Type B pancreatic cell (in vitro differentiated cells): ENCODE measurements around the gene GGT6. TPM values are rescaled to one million over a fixed set of nuclear protein-coding genes. Genes with fewer than 3 reads are reported as not detected.

Experiments used
- DNase-seq: peaks from one replicate; pipeline ENCODE4 v3.0.0; 2021; ENCODE audit warnings: mixed read lengths; ENCODE audit not compliant: unreplicated experiment; ENCODE audit errors: extremely low spot score
- H3K27ac Mint-ChIP-seq: 2 replicates; pipeline ENCODE4 v1.8.0; 2021; ENCODE audit warnings: mild to moderate bottlenecking, mixed read lengths
- H3K27me3 Mint-ChIP-seq: 2 replicates; pipeline ENCODE4 v1.8.0; 2021; ENCODE audit warnings: mixed read lengths
- H3K36me3 Mint-ChIP-seq: 2 replicates; pipeline ENCODE4 v1.8.0; 2021; ENCODE audit warnings: mixed read lengths
- H3K4me1 Mint-ChIP-seq: one replicate; pipeline ENCODE4 v1.8.0; 2021; ENCODE audit warnings: mixed read lengths; ENCODE audit not compliant: unreplicated experiment
- H3K4me3 Mint-ChIP-seq: 2 replicates; pipeline ENCODE4 v1.8.0; 2021; ENCODE audit warnings: mild to moderate bottlenecking, mixed read lengths
- H3K9me3 Mint-ChIP-seq: 2 replicates; pipeline ENCODE4 v1.8.0; 2021; ENCODE audit warnings: mixed read lengths
- CTCF ChIP-seq: fragments of 200-600 bp; sonication (generic); conservative IDR thresholded peaks from 2 replicates; pipeline ENCODE4 v1.5.0; 2021; ENCODE audit warnings: antibody characterized with exemption, mild to moderate bottlenecking
- total RNA-seq: library from RNA; stranded (reverse); gene quantifications from 2 replicates; pipeline ENCODE4 v1.2.1, GENCODE V29; 2021; ENCODE audit warnings: low replicate concordance

GGT6 gene
- total RNA-seq, 1 donor from 2014 or later: 1.4 TPM

GRCh38 chr17:4534515-4534914 lies 25.9 kb downstream of the GGT6 start:
- Mint-ChIP-seq H3K9me3 (no peaks in the 10 kb centered on the region), H3K4me1 (peaks cover 4% of the 10 kb centered on the region), H3K27ac (no peak overlapping the region), H3K36me3 (peaks cover 4% of the 10 kb centered on the region), H3K4me3 (no peak overlapping the region), H3K27me3 (peaks cover 4% of the 10 kb centered on the region)
- DNase-seq: no peak
- TF ChIP-seq CTCF: no peak

GRCh38 chr17:4533523-4534504 lies 26.6 kb downstream of the GGT6 start:
- Mint-ChIP-seq H3K9me3 (no peaks in the 10 kb centered on the region), H3K4me3 (no peak overlapping the region), H3K27ac (no peak overlapping the region), H3K27me3 (peaks cover 4% of the 10 kb centered on the region), H3K4me1 (peaks cover 4% of the 10 kb centered on the region), H3K36me3 (peaks cover 4% of the 10 kb centered on the region)
- DNase-seq: no peak
- no peak for TF ChIP-seq CTCF

- Mint-ChIP-seq H3K36me3 (peaks cover 4% of the 10 kb centered on the region), H3K4me1 (peaks cover 4% of the 10 kb centered on the region), H3K9me3 (no peaks in the 10 kb centered on the region), H3K4me3 (no peak overlapping the region), H3K27me3 (peaks cover 4% of the 10 kb centered on the region), H3K27ac (no peak overlapping the region)
- TF ChIP-seq CTCF: no peak
- no peak for DNase-seq
These were observed 27.4 kb downstream of the GGT6 start for GRCh38 chr17:4532860-4533522.

- Mint-ChIP-seq H3K27ac (no peak overlapping the region), H3K4me3 (no peak overlapping the region), H3K36me3 (peaks cover 4% of the 10 kb centered on the region), H3K9me3 (no peaks in the 10 kb centered on the region), H3K4me1 (peaks cover 9% of the 10 kb centered on the region), H3K27me3 (peaks cover 4% of the 10 kb centered on the region)
- no peak for TF ChIP-seq CTCF
- DNase-seq: no peak
These were observed 28.2 kb downstream of the GGT6 start for GRCh38 chr17:4531988-4532736.
